Activated CD8-positive, alpha-beta memory T cell treated with anti-CD3 and anti-CD28 coated beads, Interleukin-2, amount 50 U/mL, for 48 hours (primary cell): ENCODE results near the gene GFPT1.

Source experiments
- DNase-seq: peaks from one replicate; pipeline ENCODE4 v3.0.0-alpha.2; 2020

GFPT1 gene

DNA sequence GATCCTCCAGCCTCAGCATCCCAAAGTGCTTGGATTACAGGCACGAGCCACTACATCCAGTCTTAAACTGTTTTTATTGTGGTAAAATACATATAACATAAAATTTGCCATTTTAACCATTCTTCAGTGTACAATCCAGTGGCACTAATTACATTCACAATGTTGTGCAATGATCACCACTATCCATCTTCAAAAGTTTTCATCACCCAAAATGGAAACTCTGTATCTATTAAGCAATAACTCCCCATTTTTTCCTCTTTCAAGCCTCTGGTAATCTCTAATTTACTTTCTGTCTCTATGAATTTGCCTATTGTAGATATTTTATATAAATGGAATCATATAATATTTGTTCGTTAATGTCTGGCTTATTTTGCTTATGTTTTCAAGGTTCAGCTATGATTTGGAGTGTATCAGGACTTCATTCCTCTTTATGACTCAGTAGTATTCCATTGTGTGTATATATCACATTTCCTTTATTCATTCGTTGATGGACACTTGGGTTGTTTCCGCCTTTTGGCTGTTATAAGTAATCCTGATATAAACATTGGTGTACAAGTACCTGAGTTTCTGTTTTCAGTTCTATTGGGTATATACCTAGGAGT, 71.8 kb downstream of the GFPT1 start:
- DNase-seq: no peak

DNA sequence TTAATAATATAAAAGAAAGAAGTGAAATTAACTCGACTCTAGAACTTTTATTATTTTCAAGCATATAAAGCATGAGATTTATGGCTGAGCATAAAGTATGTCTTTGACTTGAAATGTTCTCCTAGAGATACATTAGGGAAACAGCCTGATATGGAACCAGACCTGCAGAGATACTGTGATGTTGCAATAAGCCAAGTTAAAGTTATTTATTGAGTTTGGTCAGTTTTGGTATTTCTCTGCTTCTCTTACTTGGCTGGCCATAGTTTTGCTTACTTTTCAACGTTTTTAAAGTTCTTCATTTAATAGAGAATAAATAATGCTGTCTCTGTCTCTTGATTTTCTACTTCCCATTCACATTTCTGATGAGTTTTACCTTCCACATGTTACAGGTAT, 76.0 kb downstream of the GFPT1 start:
- DNase-seq: no peak

DNA sequence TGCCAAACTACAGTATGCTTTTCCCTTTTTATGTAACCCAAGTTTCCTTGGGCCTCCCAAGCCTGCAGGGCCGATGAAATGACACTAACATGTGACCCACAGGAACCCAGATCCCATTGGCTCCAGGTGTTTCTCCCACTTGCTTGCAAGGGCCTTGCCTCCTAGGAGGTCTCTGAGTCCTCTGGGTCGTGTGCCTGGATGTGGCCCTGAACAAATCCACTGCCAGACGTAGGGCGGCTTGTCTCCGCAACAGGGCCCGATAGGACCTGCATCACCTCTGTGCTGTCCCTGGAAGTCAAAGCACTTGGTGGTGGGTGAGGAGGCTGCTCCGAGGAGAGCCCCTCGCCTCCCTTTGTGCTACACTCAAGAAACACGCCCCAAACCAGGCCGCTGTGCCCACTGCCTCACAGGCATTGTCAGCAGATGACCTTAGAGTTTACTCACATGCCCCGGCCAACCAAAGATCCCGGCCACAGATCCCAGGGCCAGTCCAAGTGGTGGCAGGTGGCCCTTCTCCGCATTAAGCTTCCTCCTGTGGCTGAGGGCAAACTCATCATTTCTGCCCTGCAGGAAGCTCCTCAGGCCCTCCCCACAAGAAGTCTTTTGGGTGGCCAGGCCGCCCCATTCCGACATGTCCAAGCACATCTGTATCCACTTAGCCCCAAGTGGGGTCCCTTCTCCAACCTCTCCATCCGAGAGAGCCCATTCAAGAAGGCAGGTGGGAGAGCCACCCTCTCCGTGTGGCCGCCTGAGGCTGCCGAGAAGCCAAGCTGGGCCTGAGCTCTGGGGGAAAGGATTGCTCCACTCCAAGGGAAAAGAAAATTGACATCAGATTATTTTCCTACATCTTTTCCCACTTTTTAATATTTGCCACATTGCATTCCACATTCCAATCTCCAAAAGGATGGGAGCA, 76.7 kb downstream of the GFPT1 start:
- no peak for DNase-seq

DNA sequence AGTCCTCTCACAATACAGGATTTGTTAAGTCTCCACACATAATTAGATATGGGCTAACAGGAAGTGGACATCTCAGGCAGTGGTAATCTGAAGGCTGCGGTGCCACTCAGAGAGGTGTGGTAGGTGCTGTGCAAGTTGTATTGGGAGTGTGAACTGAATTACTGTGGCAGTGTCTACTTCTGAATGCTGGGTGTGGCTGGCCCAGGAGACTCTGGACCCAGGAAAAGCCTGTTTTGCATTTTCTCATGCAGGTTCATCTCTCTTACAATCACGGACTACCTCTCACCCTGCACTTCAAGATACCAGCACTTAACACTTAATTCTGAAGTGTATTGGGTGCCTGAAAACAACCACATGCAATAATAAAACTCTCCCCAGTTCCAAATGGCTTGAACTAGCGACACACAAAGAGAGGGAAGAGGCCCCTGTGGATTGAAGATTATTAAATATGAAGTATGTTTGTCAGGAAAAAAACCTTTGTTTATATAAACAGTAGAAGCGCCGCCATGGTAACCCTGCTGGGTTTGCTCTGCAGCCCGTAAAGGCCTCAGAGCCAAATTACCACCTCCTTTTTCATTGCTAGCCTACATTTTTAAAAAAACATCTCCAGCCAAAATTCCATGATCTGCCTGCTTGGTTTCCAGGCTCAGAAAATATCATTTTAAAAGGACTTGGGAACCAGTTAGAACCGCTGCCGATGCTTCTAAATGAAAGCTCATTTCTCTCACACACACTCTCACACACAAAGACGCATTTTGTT, 77.5 kb downstream of the GFPT1 start:
- no peak for DNase-seq

DNA sequence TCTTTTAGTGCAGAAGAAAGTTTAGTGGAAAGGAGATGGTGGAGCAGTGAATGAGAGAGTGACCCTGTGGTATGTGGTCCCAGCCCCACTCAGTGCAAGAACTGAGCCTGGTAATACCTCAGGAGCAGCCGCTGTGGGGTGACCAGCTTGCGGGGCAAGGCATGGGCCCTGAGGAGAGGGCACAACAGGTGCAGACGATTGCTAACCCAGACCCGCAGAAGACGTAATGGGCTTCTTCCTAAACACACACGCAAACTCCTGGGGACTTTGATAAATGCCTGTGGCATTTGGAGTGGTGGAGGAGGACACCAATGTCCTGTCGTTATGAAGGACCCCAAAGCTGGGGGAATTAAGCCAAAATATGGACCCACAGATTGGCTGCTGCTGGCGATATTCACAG, 78.7 kb downstream of the GFPT1 start:
- no peak for DNase-seq

DNA sequence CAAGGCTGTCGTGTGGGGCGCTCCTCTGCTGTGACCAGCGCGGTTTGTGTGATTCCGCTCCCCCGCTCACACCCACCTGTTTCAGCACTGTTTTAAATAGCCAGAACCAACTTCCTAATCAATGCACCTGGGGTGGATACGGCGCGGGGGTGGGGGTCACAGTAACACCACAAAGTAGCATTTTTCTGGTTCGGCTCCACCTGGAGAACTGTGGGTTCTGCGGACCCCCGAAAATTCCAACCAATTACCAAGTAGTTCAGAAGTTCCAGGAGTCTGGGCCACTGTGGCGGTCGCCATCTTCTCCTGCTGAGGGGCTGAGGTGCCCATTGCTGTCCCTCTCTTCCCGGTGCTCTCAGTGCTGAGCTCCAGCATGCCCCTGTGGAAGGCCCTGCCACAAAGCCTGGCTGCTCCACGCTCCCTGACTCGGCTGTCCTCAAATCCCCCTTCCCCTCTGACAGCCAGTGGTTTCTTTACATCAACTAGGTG, 79.4 kb downstream of the GFPT1 start:
- no peak for DNase-seq

DNA sequence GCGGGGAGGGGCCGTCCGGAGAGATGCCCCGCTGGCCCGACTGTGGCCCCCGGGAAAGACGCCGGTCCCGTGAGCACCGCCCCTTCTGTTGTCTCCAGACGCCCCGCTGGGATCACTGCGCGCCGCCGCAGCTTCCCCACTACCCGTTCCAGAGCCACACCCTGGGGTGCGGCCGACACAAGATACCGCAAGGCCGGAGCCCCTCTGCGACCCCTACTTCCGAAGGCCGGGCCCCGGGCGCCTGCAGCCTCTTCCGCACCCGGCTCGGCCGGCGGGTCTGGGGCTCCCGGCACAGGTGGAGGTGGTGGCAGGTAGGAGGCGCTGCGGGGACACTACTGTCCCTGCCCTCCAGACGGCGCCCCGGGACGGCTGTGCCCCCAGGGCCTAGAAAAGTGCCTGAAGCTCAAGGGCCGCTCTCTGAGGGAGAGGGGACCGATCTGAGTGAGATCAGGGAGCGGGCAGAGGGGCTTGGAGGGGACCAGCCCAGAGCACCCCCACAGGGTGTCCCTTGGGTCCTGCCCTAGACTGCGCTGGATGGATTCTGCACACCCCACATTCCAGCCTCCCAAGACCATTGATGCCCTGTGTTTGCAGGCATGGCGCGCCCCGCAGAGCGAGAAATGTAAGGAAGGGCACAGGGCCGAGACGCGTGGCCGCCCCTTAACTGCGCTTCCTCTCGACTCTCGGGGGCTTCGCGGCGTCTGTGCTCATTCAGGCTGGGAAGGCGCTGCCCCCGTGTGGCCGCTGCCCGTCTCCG, 80.0 kb downstream of the GFPT1 start:
- peak; percentile 87 for DNase-seq

DNA sequence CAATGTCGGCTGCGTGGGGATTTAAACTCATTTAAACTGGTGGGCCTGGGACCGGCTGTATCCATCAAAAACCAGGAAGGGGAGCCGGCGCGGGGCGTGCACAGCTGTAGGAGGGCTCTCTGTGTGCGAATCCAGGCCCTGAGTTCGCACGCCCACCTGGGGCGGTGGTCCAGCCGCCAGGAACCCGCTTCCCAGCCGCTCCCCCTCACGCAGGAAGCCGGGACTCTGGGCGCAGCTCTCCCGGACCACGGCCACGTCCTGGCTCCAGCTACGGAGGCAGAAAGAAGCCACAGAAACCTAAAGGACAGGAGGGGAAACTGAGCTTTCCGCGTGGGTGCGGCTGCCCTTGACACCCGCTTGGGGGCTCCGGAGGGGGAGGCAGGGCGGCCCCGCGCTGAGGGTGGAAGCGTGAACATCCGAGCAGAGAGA, 80.6 kb downstream of the GFPT1 start:
- no peak for DNase-seq

DNA sequence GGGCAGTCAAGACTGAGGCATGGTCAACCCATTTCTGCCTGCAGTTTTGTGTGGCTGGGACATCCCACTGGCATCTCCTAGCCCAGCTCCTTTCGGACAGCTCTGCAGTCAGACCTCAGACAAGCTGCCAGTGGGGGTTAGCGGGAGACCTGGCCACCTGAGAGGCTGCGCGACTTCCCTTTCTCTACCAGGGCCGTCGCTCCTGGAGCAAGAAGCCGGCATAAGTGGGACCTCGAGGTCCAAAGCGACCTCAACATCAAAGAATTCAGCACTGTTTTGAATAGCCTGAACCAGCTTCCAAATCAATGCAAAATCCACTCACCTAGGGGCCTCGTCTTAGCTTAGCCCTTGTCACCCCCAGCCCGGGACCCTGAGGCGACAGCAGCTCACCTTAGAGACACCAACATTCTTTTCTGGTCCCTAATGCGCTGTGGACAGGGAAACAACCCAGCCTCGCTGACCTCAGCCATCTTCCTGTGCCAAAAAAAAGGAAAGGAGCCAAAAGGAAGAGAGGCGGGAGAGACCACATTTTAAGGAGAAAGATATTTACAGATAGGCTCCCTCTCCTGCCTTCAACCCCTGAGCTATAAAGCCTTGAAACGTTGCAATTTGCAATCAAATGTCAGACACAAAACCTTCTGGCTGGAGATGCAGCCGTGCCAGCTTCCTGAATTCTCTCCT, 81.2 kb downstream of the GFPT1 start:
- DNase-seq: no peak

DNA sequence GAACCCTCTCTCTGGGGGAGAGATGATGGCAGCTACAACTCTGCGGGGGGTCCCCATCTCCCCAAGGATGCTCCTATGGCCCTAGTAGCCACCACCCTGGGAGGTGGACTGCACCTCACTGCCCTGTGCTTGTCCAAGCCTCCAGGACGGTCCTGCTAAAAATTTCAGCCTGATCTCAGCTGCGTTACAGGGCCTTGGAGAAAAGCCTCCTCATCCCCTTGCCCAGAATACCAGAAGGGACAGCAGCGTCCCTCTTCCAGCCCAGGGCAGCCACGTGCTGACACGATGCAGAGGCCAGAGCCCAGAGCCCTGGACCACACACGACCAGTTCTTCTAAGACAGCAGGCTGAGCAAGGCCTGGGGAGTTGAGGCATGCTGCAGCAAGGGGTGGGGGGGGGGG, 81.9 kb downstream of the GFPT1 start:
- DNase-seq: no peak

DNA sequence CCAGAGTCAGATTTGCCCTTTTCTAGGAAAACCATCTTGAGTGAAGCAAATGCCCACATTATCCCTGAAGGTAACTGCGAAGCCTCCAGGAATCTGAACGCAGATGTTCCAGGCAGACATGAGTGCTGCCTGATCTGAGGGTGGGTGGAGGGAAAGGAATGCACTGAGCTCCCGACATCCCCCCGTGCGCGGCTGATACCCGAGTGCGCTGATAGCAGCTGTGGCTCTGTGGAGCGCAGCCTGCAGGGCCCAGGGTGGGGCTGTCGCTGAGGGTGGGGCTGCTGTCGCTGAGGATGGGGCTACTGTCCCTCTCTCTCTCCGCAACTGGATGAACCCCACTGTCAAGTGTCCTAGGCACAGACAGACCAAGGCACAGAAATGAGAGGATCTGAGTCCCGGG, 82.4 kb downstream of the GFPT1 start:
- no peak for DNase-seq

DNA sequence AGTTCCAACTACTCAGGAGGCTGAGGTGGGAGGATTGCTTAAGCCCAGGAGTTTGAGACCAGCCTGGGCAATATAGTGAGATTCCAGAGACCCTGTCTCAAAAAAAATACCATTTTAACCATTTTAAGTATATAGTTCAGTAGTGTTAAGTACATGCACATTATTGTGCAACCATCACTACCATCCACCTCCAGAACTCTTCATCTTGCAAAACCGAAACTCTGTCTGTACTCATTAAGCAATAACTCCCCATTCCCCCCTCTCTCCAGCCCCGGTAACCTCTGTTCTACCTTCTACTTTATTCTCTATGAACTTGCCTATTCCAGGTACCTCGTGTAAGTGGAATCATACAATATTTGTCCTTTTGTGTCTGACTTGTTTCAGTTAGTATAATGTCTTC, 86.4 kb downstream of the GFPT1 start:
- no peak for DNase-seq

DNA sequence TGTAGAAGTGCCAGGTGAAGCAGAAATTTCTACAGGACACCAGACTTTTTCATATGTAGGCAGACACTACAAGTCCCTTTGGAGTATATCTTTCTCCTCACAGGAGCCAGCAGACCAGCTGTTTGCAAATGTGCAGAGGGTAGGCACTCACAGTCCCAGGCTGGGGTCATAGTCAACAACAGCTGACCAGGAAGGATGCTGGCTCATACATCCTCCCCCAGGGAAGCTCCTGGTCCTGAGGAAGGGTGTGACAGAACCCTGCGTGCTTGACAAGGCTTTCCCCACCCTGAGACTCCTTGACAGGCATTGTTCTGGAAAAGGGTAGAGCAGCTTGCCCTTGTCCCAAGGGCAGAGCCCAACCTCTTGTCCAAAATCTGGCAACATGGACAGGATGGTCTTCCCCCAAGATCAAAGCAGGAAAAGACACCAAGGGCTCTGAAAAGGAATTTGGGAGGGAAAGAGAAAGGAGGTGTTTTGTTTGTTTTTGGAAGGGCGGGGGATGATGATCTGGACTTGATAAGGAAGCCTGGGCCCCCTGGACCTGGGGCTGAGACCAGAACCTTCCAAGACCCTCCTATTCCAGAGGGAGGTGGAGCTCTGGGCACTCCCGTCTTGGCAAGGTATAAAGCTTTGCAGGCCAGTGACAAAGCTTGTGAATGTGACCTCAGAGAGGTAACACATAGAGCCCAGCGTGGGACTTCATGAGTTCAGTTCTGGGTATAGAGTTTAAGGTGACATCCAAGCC, 87.1 kb downstream of the GFPT1 start:
- no peak for DNase-seq

DNA sequence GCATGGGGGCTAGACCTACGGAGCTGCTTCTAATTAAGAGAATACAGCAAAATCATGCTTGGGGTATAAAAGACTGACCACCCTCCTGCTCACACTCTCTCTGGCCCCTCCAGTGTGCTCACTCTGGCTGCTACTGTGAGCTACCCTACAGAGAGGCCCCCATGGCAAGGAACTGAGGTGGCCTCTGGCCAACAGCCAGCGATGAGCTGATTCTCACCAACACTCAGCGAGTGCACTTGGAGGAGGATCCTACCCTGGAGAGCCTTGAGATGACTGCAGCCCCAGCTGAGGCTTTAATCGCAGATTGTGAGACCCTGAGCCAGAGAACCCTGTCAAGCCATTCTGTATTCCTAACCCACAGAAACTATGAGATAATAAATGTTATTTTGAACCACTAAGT, 88.2 kb downstream of the GFPT1 start:
- no peak for DNase-seq

DNA sequence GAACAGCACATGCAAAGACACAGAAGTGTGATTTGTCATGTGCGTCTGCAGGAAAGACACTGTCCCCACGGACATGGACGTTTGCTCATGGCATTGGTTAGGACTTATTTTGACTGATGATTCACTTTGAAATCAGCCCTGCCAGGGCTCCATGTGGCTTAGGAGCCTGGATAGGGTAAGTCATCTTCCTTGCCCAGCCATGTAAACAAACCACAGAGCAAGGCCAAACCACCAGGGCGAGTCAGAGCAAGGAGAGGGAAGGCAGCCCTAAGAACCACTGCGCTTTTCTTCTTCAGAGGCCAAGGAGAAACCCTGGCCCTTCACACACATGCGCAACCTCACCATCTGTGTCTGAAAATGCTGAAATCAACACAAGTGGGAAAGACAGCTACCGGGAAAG, 88.8 kb downstream of the GFPT1 start:
- DNase-seq: no peak

DNA sequence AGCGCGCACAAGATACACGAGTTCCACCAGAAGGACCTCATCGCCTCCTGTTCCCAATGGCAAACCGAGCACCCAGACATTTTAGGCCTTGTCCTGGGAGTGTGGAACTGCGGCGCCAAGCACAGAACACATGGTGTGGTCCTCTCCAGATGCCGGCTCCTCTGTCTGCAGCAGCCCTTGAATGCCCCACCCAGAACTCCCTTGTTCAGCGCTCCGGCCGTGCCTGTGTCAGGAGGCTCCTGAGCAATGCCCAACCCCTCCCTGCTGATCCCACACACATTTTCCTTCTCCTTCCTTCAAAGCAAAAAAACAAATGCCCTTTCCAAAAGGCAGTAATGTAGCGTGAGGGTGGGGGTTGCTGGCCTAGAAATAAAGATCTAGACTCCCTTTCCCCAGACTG, 89.8 kb downstream of the GFPT1 start:
- DNase-seq: no peak

DNA sequence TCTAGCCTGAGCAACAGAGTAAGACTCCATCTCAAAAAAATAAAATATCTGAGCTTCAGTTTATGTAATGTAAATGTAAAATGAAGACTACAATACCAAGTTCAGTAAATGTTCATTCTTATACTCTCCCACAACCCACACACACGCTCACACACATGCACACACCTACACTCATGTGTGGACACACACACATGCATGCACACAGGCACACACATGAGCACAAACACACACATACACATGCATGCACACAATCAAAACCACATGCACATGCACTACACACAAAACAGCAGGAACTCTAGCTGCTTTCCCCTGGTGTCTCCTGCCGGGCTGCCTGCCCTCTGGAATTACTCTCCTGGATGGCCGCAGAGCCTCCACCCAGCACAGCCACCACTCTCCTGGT, 90.6 kb downstream of the GFPT1 start:
- no peak for DNase-seq

DNA sequence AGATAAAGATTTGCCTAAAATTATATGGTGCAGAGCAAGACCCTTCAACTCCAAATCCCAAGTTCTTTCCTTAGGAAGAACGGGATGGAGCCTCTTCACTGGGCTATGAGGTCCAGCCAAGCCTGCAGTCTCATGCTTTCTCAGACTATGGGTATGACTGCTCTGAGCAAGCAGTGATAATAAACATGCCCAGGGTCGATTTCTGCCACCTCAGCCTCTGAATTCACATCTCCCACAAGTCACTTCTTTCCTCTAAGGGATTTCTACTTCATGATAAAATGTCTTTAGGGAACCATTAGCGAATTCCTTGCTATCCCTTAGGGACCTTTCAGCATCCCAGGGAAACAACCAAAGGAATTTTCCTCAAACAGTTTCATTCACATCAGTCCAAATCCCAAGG, 94.8 kb downstream of the GFPT1 start:
- no peak for DNase-seq

DNA sequence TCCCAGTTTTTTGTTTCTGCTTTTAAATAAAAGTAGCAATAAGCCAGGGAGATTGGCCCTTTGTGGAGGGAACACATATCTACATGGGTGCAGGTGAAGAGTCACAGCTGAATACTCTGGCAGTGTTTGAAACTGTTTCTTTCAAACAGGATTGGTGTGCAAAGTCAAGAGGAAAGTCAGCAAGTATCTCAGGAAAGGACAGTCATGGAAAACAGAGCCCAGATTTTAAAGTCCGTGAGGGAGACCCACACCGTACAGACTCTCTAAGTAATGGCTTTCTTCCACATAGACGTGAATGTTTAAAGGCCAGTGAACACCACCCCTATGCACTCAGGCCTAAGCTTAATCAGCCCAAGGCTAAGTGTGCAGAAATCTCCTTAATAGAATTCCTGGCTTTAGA, 95.3 kb downstream of the GFPT1 start:
- DNase-seq: no peak

DNA sequence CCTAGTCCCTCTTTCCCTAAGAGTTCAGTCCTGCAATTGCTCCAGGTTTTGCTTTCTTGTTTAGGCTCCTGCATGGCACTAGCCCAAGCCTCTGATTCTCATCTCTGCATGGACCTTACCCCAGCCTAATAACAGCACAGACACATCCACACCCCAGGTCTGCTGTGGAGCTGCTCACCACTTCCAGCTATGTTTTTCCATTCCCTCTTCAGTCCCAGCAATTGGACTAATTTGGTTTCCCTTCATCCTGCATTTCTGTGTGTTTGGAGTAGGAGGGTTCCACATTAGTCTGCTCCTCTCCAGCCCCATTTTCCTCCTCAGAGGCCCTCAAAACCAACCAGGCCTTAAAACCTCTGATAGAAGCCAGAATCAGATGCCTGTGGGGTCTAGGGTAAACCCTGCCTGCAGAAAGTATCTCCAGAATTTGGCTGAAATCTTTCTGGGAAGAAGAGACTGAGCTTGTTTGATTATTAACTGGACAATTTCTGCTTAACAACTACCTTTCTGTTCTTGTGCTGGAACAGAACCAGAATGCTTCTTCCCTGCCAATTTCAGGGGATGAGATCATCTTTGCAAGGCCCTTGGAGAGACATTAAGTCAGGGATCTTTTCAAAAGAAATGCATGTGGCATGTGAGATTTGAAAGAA, 95.9 kb downstream of the GFPT1 start:
- DNase-seq: no peak

DNA sequence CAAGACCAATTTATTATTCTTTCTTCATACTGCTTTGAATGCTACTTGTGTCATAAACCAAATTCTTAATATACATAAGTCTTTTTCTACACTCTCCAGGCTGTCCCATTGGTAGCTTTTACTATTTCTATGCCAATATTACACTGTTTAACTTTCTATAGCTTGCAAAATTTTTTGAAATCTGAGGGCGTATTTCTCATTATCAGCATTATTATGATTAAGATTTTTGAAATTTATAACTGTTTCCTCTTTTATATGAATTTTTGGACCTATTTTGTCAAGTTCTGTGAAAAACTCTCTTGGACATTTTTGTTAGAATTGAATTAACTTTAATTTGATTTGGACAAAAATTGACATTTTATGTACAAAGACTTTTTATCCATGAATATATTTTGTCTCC, 98.6 kb downstream of the GFPT1 start:
- no peak for DNase-seq
